GM20431 (cell line): ENCODE results near the gene CLEC11A.
"Not testable (repeated sequence)": the region's sequence is repeated elsewhere in the genome, so short reads cannot be mapped to it uniquely, and the experiment has no call there.

Experiments
- in situ Hi-C: fragments of 300-500 bp; cut with MseI, MboI; formaldehyde crosslinking; loops from one replicate; pipeline ENCODE4 v1.15.0; 2020; ENCODE audit warnings: low sequenced_read_pairs; ENCODE audit not compliant: unreplicated experiment

Gene CLEC11A

GRCh38 chr19:50720921-50721381, 2.2 kb upstream of the CLEC11A start:
- in situ Hi-C loops = no loop called here

- in situ Hi-C loops = no loop called here
These were observed 1.6 kb upstream of the CLEC11A start for GRCh38 chr19:50721441-50722137.

GRCh38 chr19:50722201-50723013, 757 bp upstream of the CLEC11A start:
- in situ Hi-C loops = no loop called here

GRCh38 chr19:50723735-50724521, 764 bp downstream of the CLEC11A start:
- in situ Hi-C loops = no loop called here

- in situ Hi-C loops = no loop called here
These were observed 1.5 kb downstream of the CLEC11A start for GRCh38 chr19:50724522-50725217.

- in situ Hi-C loops = no loop called here
These were observed 2.2 kb downstream of the CLEC11A start for GRCh38 chr19:50725218-50725910.

GRCh38 chr19:50725911-50726230, 2.7 kb downstream of the CLEC11A start:
- in situ Hi-C loops = no loop called here

- in situ Hi-C loops = no loop called here
These were observed 5.0 kb downstream of the CLEC11A start for GRCh38 chr19:50728084-50728737.

- in situ Hi-C loops = no loop called here
These were observed 6.7 kb downstream of the CLEC11A start for GRCh38 chr19:50729894-50730293.

GRCh38 chr19:50735869-50736268, 12.7 kb downstream of the CLEC11A start:
- in situ Hi-C loops = no loop called here

- in situ Hi-C loops = no loop called here
These were observed 13.2 kb downstream of the CLEC11A start for GRCh38 chr19:50736338-50736737.

- in situ Hi-C loops = no loop called here
These were observed 16.2 kb downstream of the CLEC11A start for GRCh38 chr19:50739132-50739913.

GRCh38 chr19:50739914-50740426, 16.8 kb downstream of the CLEC11A start:
- in situ Hi-C loops = no loop called here

- in situ Hi-C loops = no loop called here
These were observed 18.2 kb downstream of the CLEC11A start for GRCh38 chr19:50741179-50741933.

- in situ Hi-C loops = no loop called here
These were observed 20.4 kb downstream of the CLEC11A start for GRCh38 chr19:50743537-50743936.

- in situ Hi-C loops = no loop called here
These were observed 22.1 kb downstream of the CLEC11A start for GRCh38 chr19:50745221-50745620.

- in situ Hi-C loops = not testable (repeated sequence)
These were observed 24.0 kb downstream of the CLEC11A start for GRCh38 chr19:50747141-50747540.
